HTERT RPE-1 (cell line): ENCODE data around the gene PTER.

Experiments
- in situ Hi-C: fragments of 300-500 bp; cut with MboI; formaldehyde crosslinking; loops from 4 replicates; pipeline ENCODE4 v1.14.3; 2020; ENCODE audit warnings: low sequenced_read_pairs

Gene PTER

DNA sequence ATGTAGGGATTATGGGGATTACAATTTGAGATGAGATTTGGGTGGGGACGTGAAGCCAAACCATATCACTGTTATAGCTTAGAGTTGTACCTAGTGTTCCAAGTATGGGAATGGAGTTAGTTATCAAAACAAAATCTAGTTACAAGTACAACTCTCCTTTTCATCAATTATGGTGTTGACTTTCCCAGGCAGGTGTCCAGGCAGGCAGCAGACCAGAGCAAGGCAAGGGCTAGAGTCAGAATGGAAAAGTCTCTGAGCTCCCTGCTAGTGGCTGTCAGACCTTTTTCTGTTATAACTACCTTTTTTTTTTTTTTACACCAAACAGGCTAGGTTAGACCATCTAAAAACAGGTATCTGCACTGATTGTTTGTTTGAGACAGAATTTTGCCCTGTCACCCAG lies 29.2 kb downstream of the PTER start:
- in situ Hi-C loops, result no loop called here

- in situ Hi-C loops, result no loop called here
Measured at GRCh38 chr10:16470747-16471146, 33.9 kb downstream of the PTER start.

GRCh38 chr10:16472828-16473227 lies 36.0 kb downstream of the PTER start:
- in situ Hi-C loops, result no loop called here

DNA sequence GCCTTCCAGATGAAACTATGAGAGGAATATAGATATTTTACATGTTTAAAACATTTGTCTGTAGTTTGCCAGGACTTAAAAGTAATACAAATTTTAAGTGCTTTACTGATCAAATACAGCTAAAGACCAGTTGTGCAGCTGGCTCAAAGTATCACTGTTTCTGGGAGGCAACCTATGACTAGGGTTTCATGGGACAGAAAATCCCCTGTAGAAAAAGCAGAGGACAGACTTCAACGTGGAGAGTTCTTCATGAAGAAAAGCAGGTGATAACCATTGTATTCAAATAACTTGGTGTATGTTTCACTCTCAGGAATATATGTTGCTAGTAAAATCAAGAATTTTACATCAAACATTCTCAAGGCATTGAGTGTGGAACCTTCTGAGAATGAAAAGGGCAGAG lies 40.9 kb downstream of the PTER start:
- in situ Hi-C loops, result no loop called here

- in situ Hi-C loops, result no loop called here
Measured at GRCh38 chr10:16478801-16479200, 42.0 kb downstream of the PTER start.

GRCh38 chr10:16481052-16481728 lies 44.4 kb downstream of the PTER start:
- in situ Hi-C loops, result no loop called here

- in situ Hi-C loops, result no loop called here
Measured at GRCh38 chr10:16483241-16483917, 46.6 kb downstream of the PTER start.

DNA sequence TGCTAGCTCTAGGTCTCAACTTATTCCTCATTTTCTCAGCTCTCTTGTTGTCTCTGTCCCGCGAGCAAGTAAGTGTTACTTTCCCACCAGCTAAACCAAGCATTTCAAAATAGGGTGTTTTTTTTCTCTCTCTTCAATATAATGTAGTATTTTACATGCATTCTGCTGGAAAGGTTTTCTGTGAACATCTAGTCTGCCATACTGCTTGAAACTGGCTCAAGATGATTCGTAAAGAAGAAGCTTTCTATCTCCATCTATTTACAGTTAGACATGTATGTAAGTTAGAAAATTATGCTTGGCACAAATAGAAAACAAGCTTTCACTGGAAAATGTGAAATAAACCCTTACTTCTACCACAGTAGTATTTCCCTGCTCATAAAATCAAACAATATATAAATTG lies 53.7 kb downstream of the PTER start:
- in situ Hi-C loops, result no loop called here

DNA sequence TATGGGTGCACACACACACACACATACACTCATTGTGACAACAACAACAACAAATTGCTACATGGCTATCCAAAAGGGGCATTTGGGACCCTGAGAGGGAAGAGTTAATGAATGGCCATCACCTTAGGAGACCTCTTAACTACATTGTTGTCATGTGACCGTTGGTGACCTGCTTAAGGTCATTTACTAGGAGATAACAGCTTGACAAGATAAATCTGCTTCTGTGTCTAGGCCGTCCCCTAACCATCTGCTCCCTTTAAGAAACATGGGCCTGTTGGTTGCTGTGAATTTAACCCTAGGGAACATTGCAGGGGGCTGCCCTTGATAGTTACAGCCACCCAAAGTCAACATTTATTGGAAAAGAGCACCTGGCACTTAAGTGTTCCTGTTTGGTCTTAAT lies 55.1 kb downstream of the PTER start:
- in situ Hi-C loops, result no loop called here

GRCh38 chr10:16493884-16494536 lies 57.2 kb downstream of the PTER start:
- in situ Hi-C loops, result no loop called here

GRCh38 chr10:16497911-16498310 lies 61.1 kb downstream of the PTER start:
- in situ Hi-C loops, result no loop called here

DNA sequence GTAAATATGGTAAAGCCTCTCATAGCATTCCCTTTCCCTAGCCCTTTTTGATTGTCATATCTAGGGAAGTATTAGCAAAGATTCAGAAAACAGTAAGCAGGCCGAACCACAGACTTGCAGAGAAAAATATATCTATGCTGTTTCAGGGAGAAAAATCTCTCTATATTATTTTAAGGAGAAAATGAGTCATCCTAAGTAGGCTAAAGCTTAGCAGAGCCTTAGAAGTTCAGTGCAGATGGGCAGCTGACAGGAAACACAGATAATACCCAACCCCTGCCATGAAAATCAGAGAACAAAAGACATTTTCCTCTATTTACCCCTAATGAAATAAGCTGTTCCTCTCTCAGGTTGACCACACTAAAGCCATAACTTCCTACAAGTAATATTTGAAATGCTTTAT lies 68.4 kb downstream of the PTER start:
- in situ Hi-C loops, result no loop called here

- in situ Hi-C loops, result no loop called here
Measured at GRCh38 chr10:16509996-16510395, 73.2 kb downstream of the PTER start.

DNA sequence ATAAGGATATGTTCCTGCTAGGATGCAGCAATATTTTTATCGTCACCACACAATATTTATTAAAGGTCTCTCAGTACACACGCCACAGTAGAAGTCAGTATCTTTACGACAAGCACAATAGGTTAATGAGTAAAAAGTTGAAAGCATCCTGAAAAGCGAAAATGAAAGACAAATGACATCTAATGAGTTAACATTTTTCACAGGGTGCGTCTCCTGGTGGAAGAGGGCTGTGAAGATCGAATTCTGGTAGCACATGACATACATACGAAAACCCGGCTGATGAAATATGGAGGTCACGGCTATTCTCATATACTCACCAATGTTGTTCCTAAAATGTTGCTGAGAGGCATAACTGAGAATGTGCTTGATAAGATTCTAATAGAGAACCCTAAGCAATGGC lies 74.0 kb downstream of the PTER start:
- in situ Hi-C loops, result no loop called here

GRCh38 chr10:16518822-16519221 lies 82.0 kb downstream of the PTER start:
- in situ Hi-C loops, result no loop called here

GRCh38 chr10:16519250-16519907 lies 82.6 kb downstream of the PTER start:
- in situ Hi-C loops, result no loop called here

- in situ Hi-C loops, result no loop called here
Measured at GRCh38 chr10:16519908-16520861, 83.4 kb downstream of the PTER start.

GRCh38 chr10:16520900-16521299 lies 84.1 kb downstream of the PTER start:
- in situ Hi-C loops, result no loop called here

GRCh38 chr10:16521311-16522016 lies 84.7 kb downstream of the PTER start, which contains the start of gene C1QL3:
Gene C1QL3 (minus strand): TSS chr10:16521879. CDS start chr10:16521065, 814 bp downstream.
- in situ Hi-C loops, result no loop called here

DNA sequence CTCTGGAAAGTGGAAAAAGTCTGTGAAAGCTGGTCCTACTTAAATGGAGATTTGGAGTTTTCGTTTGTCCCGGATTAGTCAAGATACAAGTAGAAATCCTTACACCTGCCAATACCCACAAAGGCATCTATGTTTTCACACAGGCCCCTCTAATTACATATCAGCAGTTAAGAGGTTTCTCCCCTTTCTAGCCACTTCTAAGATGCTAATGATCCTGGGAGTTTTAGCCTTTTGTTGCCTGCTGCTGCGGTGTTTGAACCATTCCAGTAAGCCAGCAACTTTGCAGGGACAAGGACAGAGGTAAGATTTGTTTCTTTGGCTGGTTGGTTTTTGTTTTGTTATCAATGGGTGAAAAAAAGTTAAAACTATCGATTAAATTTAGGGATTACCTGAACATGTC lies 90.6 kb downstream of the PTER start:
- in situ Hi-C loops, result no loop called here
